Measurements from ENCODE around the gene SH2D4B. TPM values are rescaled to one million over a fixed set of nuclear protein-coding genes. Genes with fewer than 3 reads are reported as not detected.
"Not testable (repeated sequence)": the region's sequence is repeated elsewhere in the genome, so short reads cannot be mapped to it uniquely, and the experiment has no call there.

Gene SH2D4B
- total RNA-seq, 1 donor from 2014 or later: not detected

DNA sequence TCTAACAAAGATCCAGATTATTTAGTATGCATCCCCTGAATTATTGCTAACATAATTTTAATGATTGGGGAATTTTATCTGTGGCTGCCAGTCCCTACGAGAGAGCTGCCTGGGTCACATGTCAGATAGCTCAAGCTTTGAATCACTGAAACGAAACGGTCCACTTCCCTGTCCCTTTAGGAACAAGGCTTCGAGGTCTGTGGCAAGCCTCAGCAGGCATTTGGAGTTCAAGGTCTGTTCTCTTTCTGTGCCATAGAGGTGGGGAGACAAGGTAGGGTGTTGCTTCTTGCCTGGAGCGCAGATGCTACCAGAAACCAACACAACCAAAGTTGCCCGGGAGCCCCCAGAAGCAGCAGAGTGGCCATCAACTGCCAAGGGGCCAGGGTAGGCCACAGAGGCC lies 13.9 kb upstream of the SH2D4B start:
- DNase-seq (ENCODE audit: low read depth): no peak

- DNase-seq (ENCODE audit: low read depth): no peak
Measured at GRCh38 chr10:80524190-80524909, 13.4 kb upstream of the SH2D4B start.

- no peak for DNase-seq (ENCODE audit: low read depth)
Measured at GRCh38 chr10:80526218-80526617, 11.5 kb upstream of the SH2D4B start.

DNA sequence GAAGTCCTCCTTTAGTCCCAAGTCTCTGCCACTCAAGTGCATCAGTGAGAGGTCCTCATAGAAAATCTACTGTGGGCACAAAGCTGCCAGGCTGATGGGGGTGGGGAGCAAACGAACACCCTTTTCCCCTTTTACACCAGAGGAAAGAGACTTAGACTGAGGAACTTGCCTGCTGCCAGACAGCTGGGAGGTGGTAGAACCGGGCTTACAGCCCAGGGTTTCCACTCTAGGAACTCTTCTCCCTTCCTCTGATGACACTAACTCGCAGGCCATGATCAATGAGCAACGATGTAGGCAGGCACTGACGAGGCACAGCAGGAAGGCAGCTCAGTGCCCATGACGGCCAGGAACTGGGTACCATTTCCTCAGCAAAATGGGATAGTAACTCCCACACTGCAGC lies 11.0 kb upstream of the SH2D4B start:
- no peak for DNase-seq (ENCODE audit: low read depth)

- no peak for DNase-seq (ENCODE audit: low read depth)
Measured at GRCh38 chr10:80528185-80528700, 9.5 kb upstream of the SH2D4B start.

DNA sequence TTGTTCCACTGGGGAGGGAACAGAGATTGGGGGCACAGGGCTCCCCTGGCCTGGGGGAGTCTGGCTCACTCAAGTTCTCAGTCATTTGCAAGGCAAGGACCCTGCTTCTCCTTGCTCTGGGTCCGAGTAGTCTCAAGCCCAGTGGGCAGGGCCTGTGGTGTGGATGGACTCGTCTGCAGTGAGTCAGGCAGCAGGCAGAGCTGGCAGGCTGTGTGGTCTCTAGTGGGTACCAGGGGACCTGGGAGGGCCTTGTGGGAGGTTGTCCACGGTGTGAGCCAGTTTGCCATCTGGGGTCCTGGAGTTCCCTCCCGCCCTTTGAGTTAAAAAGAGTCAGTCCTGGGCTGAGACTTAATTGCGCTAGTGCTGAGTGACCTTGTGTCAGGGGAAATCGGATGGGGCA lies 8.8 kb upstream of the SH2D4B start:
- no peak for DNase-seq (ENCODE audit: low read depth)

DNA sequence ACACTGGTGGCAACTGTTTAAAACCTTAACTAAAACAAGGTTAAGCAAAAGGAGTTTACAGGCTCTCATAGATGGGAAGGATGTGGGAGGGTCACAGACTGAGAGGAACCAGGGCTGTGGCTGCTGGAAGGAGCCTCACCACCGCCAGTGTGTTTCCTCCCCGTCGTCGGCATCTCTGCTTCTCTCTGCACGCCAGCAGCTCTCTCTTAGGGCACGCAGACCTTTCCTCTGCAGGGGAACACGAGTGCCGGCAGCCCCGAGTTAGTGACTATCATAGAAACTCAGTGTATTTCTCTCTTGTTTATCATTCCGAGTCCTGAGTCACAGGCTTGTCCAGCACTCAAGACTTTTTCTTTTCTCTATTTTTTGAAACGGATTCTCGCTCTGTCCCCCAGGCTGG lies 8.1 kb upstream of the SH2D4B start:
- DNase-seq (ENCODE audit: low read depth): no peak

- DNase-seq (ENCODE audit: low read depth): peak; percentile 50
Measured at GRCh38 chr10:80530251-80530650, 7.5 kb upstream of the SH2D4B start.

GRCh38 chr10:80530816-80531215 lies 6.9 kb upstream of the SH2D4B start:
- no peak for DNase-seq (ENCODE audit: low read depth)

DNA sequence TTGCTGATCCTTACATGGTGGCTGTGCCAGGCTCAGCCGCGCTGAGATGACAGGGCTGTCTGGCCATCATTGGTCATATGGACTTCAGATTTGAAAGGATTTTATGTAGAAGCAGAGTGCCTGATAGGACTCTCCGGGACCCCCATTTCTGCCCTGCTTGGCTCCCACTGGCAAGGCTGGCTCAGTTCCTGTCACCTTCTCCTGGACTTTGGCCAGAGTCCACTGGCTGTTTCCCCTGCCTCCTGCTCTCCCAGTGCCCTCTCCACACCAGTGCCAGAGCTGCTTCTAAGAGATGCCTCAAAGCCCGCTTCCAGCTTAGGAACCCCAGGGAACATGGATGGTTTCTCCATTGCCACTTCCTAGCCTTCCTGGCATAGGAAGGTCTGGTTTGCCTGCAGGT lies 5.1 kb upstream of the SH2D4B start:
- DNase-seq (ENCODE audit: low read depth): no peak

GRCh38 chr10:80534059-80534458 lies 3.6 kb upstream of the SH2D4B start:
- DNase-seq (ENCODE audit: low read depth): not testable (repeated sequence)

DNA sequence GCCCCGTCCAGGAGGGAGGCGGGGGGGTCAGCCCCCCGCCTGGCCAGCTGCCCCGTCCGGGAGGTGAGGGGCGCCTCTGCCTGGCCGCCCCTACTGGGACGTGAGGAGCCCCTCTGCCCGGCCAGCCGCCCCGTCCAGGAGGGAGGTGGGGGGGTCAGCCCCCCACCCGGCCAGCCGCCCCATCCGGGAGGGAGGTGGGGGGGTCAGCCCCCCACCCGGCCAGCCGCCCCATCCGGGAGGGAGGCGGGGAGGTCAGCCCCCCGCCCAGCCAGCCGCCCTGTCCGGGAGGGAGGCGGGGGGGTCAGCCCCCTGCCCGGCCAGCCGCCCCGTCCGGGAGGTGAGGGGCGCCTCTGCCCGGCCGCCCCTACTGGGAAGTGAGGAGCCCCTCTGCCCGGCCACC lies 3.1 kb upstream of the SH2D4B start:
- not testable (repeated sequence) for DNase-seq (ENCODE audit: low read depth)

- DNase-seq (ENCODE audit: low read depth): peak; percentile 51
Measured at GRCh38 chr10:80535671-80536360, 1.9 kb upstream of the SH2D4B start.

GRCh38 chr10:80536361-80536835 lies 1.3 kb upstream of the SH2D4B start:
- DNase-seq (ENCODE audit: low read depth): no peak

DNA sequence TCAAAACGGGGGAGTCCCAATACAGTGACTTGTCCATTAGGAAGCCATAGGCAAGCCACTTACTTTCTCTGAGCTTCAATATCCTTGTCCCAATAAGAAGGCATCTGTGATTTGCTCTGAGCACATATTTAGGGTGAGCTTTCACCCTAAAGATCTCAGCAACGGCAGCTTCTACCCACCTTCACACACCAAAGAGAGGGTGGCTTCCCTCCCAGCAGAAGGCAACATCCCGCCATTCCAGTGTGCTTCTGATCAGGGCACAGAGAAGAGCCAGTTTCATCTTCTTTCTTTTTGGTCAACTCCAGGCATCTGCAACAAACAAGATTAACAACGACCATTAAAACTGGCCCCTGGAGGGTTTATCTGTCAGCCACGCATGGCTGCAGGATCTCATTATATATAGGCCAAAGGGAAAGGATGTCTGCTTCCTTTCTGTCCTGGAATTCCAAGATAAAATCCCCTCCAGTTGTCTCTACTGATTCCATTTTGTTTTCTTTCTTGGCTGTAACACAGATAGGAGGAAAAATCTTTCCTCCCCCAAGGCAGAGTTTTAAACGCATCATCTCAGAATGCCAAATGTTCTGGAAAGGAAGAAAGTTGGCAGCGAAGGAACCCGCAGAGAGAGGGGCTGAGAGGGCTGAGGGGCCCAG lies 491 bp upstream of the SH2D4B start:
- no peak for DNase-seq (ENCODE audit: low read depth)

- DNase-seq (ENCODE audit: low read depth): no peak
Measured at GRCh38 chr10:80538481-80539185, 931 bp downstream of the SH2D4B start.

GRCh38 chr10:80539421-80540031 lies 1.8 kb downstream of the SH2D4B start:
- no peak for DNase-seq (ENCODE audit: low read depth)

GRCh38 chr10:80540136-80540535 lies 2.4 kb downstream of the SH2D4B start:
- DNase-seq (ENCODE audit: low read depth): no peak

GRCh38 chr10:80540618-80540980 lies 2.9 kb downstream of the SH2D4B start:
- DNase-seq (ENCODE audit: low read depth): no peak

DNA sequence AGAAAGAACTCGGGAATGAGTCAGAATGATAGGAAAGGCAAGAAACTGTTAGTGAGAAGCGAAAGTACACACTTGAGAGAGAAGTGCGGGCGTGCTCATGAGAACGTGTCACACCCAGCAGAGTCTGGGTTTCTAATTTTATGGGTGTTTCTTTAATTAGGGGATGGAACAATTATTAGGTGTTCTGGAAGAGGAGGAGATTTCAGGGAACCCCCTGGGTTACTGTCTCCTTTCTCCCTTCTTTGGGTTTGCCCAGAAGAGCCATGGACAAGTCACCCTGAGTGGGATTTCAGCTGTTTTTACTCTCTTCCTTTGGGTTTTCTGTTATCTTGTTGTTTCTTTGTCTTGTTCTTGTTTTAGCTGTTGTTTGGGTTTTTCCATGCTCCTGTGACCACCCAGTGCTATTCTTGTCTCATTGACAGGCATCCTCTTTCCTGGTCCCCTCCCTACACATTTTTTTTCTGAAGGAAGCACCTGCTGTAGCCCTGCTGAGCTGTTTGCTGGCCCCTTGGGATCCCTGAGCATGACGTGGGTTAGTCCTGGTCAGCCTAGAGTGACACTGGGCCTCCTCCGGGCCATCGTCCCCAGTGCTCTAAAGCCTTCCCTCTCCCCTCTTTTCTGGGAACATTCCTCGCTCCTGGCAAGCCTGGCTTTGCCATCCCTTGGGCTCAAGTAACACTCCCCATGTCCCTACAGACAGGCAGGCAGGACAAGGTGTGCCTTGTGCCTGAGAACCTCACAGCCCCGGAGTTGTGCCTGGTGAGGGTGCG lies 3.5 kb downstream of the SH2D4B start:
- DNase-seq (ENCODE audit: low read depth): peak; percentile 44

Measured in myocyte (in vitro differentiated cells).